Nephron progenitor cell (in vitro differentiated cells): ENCODE data around the gene FBXO36.

Experiments used
- DNase-seq: peaks from one replicate; pipeline ENCODE4 v3.0.0; 2021
- H3K27ac Mint-ChIP-seq: 2 replicates; pipeline ENCODE4 v1.8.0; 2021; ENCODE audit warnings: mild to moderate bottlenecking, moderate library complexity, mixed read lengths
- H3K27me3 Mint-ChIP-seq: 2 replicates; pipeline ENCODE4 v1.8.0; 2021; ENCODE audit warnings: mild to moderate bottlenecking, low read depth, mixed read lengths; ENCODE audit not compliant: poor library complexity
- H3K36me3 Mint-ChIP-seq: 2 replicates; pipeline ENCODE4 v1.8.0; 2021; ENCODE audit warnings: low read depth, mixed read lengths
- H3K4me1 Mint-ChIP-seq: 2 replicates; pipeline ENCODE4 v1.8.0; 2021; ENCODE audit warnings: mixed read lengths
- H3K4me3 Mint-ChIP-seq: 2 replicates; pipeline ENCODE4 v1.8.0; 2021; ENCODE audit warnings: mild to moderate bottlenecking, moderate library complexity, mixed read lengths
- H3K9me3 Mint-ChIP-seq: 2 replicates; pipeline ENCODE4 v1.8.0; 2021; ENCODE audit warnings: mild to moderate bottlenecking, moderate library complexity, mixed read lengths
- CTCF ChIP-seq: fragments of 200-600 bp; sonication (generic); IDR thresholded peaks from 2 replicates; pipeline ENCODE4 v1.5.0; 2021; ENCODE audit warnings: antibody characterized with exemption

The FBXO36 gene

DNA sequence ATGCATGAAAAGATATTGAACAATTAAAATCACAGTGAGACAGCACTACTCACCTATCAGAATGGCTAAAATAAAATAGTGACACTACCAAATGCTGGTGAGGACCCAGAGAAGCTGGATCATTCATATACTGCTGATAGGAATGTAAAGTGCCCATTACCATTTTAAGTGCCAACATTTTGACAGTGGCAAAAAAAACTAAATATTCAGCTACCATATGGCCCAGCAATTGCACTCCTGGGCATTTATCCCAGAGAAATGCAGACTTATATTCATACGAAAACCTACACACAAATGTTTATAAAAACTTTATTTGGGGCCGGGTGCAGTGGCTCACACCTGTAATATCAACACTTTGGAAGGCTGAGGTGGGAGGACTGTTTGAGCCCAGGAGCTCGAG lies 47.6 kb downstream of the FBXO36 start:
- Mint-ChIP-seq H3K27me3 (peaks cover 5% of the 10 kb centered on the region), H3K4me1 (no peaks in the 10 kb centered on the region), H3K4me3 (no peak overlapping the region), H3K27ac (no peak overlapping the region), H3K9me3 (peaks cover 10% of the 10 kb centered on the region), H3K36me3 (peaks cover 3% of the 10 kb centered on the region)
- no peak for DNase-seq
- no peak for TF ChIP-seq CTCF

GRCh38 chr2:229970406-229970805 lies 48.1 kb downstream of the FBXO36 start:
- no peak for TF ChIP-seq CTCF
- Mint-ChIP-seq H3K4me1 (no peaks in the 10 kb centered on the region), H3K36me3 (no peaks in the 10 kb centered on the region), H3K4me3 (no peak overlapping the region), H3K27ac (no peak overlapping the region), H3K27me3 (peaks cover 5% of the 10 kb centered on the region), H3K9me3 (peaks cover 10% of the 10 kb centered on the region)
- no peak for DNase-seq

GRCh38 chr2:229971298-229971790 lies 49.0 kb downstream of the FBXO36 start:
- Mint-ChIP-seq H3K4me3 (no peak overlapping the region), H3K9me3 (peaks cover 5% of the 10 kb centered on the region), H3K27me3 (peaks cover 5% of the 10 kb centered on the region), H3K36me3 (peaks cover 4% of the 10 kb centered on the region), H3K4me1 (no peaks in the 10 kb centered on the region), H3K27ac (no peak overlapping the region)
- no peak for TF ChIP-seq CTCF
- DNase-seq, result no peak

- TF ChIP-seq CTCF, result no peak
- Mint-ChIP-seq H3K4me3 (no peak overlapping the region), H3K4me1 (no peaks in the 10 kb centered on the region), H3K36me3 (peaks cover 9% of the 10 kb centered on the region), H3K27ac (no peak overlapping the region), H3K27me3 (no peaks in the 10 kb centered on the region), H3K9me3 (no peaks in the 10 kb centered on the region)
- DNase-seq, result no peak
Observed at GRCh38 chr2:229974266-229974665, 52.0 kb downstream of the FBXO36 start.

DNA sequence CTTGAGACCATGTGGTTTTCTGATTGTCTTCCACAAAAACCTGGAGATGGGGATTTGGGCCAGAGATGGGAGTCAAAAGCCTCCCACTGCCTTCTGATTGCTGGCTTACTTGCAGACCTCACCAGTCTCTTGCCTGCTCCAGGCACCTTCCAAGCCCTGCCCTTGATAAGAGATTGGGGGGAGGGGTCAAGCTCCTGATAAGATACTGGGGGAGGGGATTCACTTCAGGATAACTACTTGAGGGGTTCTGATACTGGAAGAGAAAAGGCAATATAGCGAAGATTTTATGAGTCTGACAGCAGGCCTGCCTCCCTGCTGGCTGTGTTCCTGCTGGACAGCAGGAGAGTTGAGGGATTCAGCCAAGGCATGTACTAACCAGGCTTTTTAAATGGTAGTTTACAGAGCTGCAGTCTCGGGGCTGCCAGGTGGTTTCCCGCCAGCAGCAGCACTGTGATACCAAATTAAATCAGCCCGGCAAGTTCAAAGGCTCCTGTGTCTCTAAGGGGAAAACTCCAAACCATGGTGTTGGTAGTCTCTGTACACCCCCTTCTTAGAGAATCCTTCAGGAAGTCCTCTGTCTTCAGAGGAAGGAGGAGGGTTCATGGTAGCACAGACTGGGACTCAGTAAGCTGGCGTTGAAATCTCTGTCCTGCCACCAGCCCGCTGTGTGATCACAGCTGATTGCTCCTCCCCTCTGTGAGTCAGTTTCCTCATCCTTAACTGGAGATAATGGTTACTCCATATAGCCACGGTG lies 58.3 kb downstream of the FBXO36 start:
- H3K4me3 Mint-ChIP-seq, result no peak overlapping the region
- no peaks in the 10 kb centered on the region for H3K9me3 Mint-ChIP-seq
- peaks cover 9% of the 10 kb centered on the region for H3K36me3 Mint-ChIP-seq
- no peak for TF ChIP-seq CTCF
- DNase-seq, result no peak
- H3K4me1 Mint-ChIP-seq, result peaks cover 7% of the 10 kb centered on the region
- H3K27me3 Mint-ChIP-seq, result peaks cover 4% of the 10 kb centered on the region
- H3K27ac Mint-ChIP-seq, result peak overlapping the region; percentile 55

- no peak overlapping the region for H3K4me3 Mint-ChIP-seq
- H3K36me3 Mint-ChIP-seq, result peaks cover 15% of the 10 kb centered on the region
Observed at GRCh38 chr2:229993236-229993635, 70.9 kb downstream of the FBXO36 start.

More at GRCh38 chr2:229993236-229993635, 70.9 kb downstream of the FBXO36 start:
- TF ChIP-seq CTCF, result no peak
- H3K9me3 Mint-ChIP-seq, result no peaks in the 10 kb centered on the region
- H3K4me1 Mint-ChIP-seq, result peaks cover 5% of the 10 kb centered on the region
- H3K27ac Mint-ChIP-seq, result no peak overlapping the region
- DNase-seq, result no peak
- H3K27me3 Mint-ChIP-seq, result no peaks in the 10 kb centered on the region
